KBM-7 (cell line): ENCODE measurements around the gene THOC6.

Source experiments
- DNase-seq: peaks from one replicate; pipeline ENCODE4 v3.0.0-alpha.2; 2015
- in situ Hi-C: fragments of 300-500 bp; cut with MboI; formaldehyde crosslinking; loops from 2 replicates; pipeline ENCODE4 v1.14.3; 2020; ENCODE audit warnings: low sequenced_read_pairs, low pct_unique_long_range_greater_than_20kb, mixed read lengths

THOC6 gene

GRCh38 chr16:3012828-3013420, 10.9 kb upstream of the THOC6 start, which contains the start of gene CLDN9:
TSS of gene CLDN9 (plus strand) at chr16:3012923. CDS start at chr16:3013363, 440 bp downstream.
- no peak for DNase-seq
- in situ Hi-C loops = no loop called here

DNA sequence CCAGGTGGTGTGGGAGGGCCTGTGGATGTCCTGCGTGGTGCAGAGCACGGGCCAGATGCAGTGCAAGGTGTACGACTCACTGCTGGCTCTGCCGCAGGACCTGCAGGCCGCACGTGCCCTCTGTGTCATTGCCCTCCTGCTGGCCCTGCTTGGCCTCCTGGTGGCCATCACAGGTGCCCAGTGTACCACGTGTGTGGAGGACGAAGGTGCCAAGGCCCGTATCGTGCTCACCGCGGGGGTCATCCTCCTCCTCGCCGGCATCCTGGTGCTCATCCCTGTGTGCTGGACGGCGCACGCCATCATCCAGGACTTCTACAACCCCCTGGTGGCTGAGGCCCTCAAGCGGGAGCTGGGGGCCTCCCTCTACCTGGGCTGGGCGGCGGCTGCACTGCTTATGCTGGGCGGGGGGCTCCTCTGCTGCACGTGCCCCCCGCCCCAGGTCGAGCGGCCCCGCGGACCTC, 10.3 kb upstream of the THOC6 start:
- in situ Hi-C loops = no loop called here

DNA sequence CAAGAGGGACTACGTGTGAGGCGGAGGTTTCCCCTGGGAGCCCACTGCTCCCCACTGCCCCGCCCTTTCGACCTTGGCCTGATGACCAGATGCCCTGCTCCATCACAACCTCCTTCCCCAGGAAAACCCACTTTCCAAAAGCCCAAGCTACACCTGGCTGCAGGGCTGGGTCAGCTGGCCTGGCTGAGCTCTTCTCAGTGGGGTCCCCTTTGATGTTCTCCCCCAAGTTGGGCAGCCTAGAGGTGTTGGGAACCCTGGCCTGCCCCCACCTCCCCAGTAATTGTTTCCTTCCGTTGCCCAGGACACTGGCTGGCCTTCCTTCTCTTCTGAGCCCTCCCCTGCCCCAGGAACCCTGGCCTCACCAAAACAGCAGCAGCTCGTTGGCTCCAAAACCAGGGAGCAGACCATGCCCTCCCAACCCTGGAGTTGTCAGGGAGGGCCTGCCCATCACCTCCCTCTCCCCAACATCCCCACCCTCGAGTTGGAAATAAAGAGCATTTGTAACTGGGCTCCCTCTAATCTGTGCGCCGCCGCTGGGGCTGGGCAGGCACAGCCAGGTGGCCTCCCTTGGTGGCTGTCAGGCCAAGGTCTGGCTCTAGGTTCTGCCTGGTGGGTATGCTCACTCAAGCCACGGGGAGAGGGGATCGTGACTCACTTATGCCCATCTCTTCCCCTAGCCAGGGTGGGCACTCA, 9.7 kb upstream of the THOC6 start:
- no peak for DNase-seq
- in situ Hi-C loops = no loop called here

More for the DNA sequence above, 10.3 kb upstream of the THOC6 start:
- no peak for DNase-seq

DNA sequence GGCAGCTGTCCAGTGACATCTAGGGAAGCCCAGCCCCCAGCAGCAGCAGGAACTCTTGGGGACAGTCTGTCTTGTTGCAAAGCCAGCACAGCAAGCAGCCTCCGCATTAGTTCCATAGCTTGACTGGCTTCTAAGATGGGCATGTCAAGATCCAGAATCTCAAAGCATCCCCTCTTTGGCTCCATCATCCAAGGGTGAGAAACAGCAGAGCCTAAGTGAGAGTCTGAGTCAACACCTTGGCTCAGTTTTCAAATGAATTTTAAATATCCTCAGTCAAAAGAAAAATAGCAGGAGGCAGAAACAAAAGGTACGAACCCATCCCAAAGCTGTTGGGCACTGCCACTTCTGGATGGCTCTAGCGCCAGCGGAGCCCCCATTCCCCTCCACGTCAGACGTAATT, 8.9 kb upstream of the THOC6 start:
- in situ Hi-C loops = no loop called here
- DNase-seq = no peak

- no peak for DNase-seq
- in situ Hi-C loops = no loop called here
Observed at GRCh38 chr16:3015865-3016521, 7.8 kb upstream of the THOC6 start.

DNA sequence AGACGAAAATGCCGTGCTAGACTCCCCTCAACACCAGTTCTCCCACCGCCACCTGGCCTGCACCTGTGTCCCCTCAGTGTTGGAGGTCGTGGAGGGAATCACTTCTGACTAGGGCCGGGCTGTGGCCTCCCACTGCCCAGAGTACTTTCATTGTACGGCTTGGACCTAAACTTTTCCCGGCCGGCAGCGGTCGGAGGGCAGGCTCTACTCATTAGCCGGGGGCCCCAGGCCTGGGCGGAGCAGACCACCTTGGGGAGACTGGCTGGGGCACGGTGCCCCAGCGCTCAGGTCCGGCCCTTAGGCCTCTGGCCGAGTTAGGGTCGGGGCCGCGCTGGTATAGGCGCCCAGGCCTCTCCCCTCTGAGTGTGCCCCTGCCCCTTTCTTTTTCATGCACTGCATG, 6.5 kb upstream of the THOC6 start:
- no peak for DNase-seq
- in situ Hi-C loops = no loop called here

- in situ Hi-C loops = no loop called here
- DNase-seq = peak; percentile 29
Observed at GRCh38 chr16:3017794-3018506, 5.9 kb upstream of the THOC6 start, which contains the start of gene CLDN6. TSS of gene CLDN6 (minus strand) at chr16:3018183. CDS start at chr16:3016021, 2,162 bp downstream.

- in situ Hi-C loops = no loop called here
- peak; percentile 65 for DNase-seq
Observed at GRCh38 chr16:3019594-3020246, 4.1 kb upstream of the THOC6 start.

DNA sequence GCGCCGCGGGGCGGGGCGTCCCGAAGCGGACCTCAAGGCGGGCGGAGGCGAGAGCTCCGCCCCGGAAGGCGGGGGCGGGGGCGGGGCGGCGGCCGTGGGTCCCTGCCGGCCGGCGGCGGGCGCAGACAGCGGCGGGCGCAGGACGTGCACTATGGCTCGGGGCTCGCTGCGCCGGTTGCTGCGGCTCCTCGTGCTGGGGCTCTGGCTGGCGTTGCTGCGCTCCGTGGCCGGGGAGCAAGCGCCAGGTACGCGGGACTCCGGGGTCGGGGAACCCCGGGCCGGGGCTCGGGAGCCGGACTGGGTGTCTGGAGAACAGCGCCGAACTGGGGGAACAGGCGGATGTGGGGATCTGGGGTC, 3.6 kb upstream of the THOC6 start, which contains the start of gene TNFRSF12A:
TNFRSF12A (plus strand) TSS at position 122 of the 357 bp plus-strand sequence; CDS start at position 152, 30 bp downstream.
- in situ Hi-C loops = no loop called here
- peak; percentile 59 for DNase-seq

DNA sequence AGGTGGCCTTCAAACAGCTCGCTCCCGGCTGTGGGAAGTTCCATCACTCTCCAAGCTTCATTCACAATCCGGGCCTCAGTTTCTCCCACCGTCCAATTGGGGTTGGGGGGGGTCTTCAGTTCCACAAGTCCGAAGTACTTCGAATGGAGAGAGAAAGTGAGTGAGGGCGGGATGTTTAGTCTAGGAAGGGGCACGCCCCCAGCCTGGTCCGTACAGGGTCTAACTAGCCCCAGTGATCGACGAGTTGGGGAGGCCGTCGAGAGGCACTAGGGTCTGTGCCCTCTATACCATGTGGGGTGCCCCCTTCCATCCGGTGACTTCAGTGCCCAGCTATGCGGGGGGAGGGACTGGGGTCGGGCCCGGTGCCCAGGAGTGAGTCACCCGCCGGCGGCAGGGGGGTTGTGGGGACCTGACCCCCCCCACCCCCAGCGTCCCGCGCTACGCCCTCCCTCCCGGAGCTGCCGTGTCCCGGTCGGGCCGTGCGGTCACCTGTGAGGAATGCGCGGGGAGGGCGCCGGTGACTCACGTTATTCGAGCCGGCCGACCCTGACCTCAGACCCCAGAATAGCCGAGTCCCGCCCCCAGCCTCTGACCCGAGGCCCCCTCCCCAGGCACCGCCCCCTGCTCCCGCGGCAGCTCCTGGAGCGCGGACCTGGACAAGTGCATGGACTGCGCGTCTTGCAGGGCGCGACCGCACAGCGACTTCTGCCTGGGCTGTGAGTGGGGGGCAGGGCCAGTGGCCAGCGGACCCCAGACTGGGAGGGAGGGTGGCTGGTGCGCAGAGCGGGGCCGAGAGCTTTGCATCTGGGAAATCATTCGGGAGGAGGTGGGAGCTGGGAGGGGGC, 3.0 kb upstream of the THOC6 start:
- in situ Hi-C loops = no loop called here
- DNase-seq = no peak

- peak; percentile 76 for DNase-seq
- in situ Hi-C loops = no loop called here
Observed at GRCh38 chr16:3021449-3022207, 2.2 kb upstream of the THOC6 start.

DNA sequence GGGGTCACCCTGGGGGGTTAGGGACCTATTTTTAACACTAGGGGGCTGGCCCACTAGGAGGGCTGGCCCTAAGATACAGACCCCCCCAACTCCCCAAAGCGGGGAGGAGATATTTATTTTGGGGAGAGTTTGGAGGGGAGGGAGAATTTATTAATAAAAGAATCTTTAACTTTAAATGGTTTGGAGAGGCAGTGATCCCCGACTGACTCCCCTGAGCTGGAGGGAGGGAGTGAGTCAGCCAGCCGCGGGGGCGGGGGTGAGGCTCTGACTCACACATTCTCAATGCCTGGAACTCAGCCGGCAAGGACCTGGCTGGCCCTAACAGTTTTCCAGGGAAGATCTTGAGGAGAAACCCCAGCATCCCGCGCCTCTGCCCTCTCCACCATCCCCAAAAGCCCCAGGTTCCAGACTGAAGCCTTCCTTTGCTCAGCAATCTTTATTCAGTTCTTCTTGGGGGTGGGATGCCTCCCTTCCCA, 1.6 kb upstream of the THOC6 start:
- in situ Hi-C loops = no loop called here

GRCh38 chr16:3022684-3023414, 986 bp upstream of the THOC6 start:
- in situ Hi-C loops = no loop called here
- no peak for DNase-seq

More for the DNA sequence above, 1.6 kb upstream of the THOC6 start:
- DNase-seq = peak; percentile 55

DNA sequence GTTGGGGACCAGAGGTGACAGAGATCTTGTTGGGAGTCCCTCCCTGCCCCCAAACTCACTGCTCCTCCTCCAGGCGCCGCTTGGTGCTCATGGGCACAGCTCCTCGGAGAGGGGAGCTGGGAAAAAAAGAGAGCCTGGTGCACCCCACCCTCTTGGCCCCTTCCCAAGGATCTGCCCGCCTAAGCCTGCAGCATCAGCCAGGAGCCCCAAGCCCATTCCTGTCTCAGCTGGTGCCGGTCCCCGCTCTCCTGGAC, 493 bp upstream of the THOC6 start:
- in situ Hi-C loops = no loop called here
- DNase-seq = no peak

- DNase-seq = no peak
- in situ Hi-C loops = no loop called here
Observed at GRCh38 chr16:3025032-3026002, 1.5 kb downstream of the THOC6 start.

GRCh38 chr16:3026003-3026378, 2.2 kb downstream of the THOC6 start:
- no peak for DNase-seq
- in situ Hi-C loops = no loop called here
